GM21786 (cell line): Measurements from ENCODE around the gene ST3GAL2.
"Not testable (repeated sequence)": the region's sequence is repeated elsewhere in the genome, so short reads cannot be mapped to it uniquely, and the experiment has no call there.

Source experiments
- ATAC-seq: cut with Tn5 transposase; IDR thresholded peaks from one replicate; pipeline ENCODE4 v1.9.1; 2021; ENCODE audit not compliant: unreplicated experiment

The ST3GAL2 gene

DNA sequence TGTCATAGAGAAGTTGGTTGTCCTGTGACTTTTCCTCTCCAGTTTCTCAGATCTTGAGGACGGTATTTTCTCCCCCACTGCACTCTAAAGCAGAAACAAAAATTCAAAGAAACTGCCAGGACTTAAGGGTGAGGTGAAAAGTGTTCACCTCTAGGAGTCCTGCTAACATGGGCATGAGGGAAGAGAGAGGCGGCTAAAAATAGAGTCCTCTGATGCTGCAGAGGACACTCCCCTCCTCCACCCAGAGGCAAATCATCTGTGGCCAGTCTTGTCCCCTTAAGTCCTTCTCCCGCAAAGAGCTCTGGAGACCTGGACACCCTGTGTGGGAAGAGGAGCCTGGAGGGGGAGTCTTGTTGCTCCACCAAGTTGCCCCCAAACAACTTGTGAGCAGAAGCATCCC, 96.9 kb downstream of the ST3GAL2 start:
- no peak for ATAC-seq

DNA sequence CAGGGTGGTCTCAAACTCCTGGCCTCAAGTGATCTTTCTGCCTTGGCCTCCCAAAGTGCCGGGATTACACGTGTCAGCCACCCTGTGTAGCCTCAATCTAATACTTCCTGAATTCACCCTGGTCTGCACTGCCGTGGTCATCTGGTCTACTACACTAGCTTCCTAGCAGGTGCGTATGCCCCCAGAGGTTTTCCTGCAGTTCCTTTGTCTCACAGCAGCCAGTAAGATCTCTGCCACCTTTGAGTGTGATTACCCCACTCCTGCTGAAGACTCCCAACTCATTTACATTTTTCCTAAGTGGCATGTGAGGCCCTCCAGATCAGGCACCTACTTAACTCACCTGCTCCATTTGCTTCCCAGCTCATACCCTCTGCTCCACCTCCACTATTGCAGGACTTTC, 97.3 kb downstream of the ST3GAL2 start:
- no peak for ATAC-seq

DNA sequence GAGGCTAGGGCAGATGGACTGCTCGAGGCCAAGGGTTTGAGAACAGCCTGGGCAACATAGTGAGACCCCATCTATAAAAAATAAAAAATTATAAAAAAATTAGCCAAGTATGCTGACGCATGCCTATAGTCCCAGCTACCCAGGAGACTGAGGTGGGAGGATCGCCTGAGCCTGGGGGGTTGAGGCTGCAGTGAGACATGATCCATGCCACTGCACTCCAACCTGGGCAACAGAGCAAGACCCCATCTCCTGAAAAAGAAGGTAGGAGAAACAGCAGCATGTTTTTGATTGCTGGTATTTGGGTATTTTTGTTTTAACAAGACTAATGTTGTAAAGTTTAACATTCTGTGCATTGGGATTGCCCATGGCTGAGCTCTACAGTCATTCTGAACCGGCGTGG, 101.1 kb downstream of the ST3GAL2 start:
- ATAC-seq: no peak

DNA sequence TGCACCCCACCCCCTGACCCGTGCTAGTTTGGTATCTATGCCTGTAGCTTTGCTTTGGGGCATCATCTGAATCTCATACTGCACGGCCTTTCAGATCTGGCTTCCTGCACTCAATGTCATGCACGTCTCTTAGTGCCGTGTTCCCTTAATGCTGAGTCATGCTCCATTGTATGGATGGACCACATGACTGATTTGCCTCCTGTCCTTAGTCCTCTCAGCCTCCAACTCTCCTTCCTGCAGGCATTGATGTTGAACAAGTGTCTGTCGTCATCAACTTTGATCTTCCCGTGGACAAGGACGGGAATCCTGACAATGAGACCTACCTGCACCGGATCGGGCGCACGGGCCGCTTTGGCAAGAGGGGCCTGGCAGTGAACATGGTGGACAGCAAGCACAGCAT, 106.2 kb downstream of the ST3GAL2 start:
- ATAC-seq: not testable (repeated sequence)

DNA sequence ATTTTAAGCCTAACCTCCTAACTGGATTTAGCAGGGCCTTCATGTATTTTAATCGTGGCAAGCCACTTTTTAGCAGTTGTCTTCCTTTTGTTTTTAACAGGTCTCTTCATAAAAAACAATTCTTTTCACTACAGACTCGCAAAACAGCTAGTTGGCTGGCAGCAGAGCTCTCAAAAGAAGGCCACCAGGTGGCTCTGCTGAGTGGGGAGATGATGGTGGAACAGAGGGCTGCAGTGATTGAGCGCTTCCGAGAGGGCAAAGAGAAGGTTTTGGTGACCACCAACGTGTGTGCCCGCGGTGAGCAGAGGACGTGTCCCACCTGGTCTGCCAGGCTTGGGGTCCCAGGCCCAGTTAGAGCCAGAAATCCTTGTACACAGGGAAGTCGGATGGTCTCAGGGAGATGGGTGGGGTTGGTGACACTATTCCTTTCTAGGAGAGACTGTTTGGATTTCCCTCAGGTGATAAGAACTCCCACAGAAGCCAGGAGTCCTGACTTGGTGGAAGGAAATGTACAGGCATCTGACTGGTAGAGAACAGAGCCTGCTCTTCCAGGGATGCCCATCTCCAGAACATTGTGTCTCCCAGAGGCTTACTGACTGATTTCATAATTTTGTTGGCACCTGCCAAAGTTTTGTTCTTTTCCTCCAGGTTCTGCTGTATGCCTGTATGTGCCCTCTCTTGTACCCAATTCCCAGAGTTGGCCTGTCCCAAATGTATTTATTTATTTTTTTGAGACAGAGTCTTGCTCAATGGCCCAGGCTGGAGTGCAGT, 107.1 kb downstream of the ST3GAL2 start:
- no peak for ATAC-seq

DNA sequence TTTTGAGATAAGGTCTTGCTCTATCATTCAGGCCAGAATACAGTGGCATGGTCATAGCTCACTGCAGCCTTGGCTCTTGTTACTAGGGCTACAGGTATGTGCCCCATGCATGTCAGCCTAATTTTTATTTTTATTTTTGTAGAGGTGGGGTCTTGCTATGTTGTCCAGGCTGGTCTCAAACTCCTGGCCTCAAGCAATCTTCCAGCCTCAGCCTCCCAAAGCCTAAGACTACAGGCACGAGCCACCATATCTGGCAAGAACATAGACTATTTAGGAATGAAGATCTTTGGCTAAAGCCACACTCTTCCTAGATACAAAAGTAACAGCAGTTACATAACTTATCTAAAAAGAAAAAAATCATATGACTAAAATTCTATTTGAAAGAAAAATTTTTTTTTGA, 107.8 kb downstream of the ST3GAL2 start:
- ATAC-seq: no peak
